K562 (cell line): ENCODE results near the gene ANKRD65. TPM values are rescaled to one million over a fixed set of nuclear protein-coding genes. Genes with fewer than 3 reads are reported as not detected.

ENCODE experiments used
- ATF1 ChIP-seq, 2 experiments: fragments of 450-650 bp in 1 of 2; IDR thresholded peaks; 2 replicates each; pipeline ENCODE4 v1.6.1; 2016; ENCODE audit warnings: missing compliant biosample characterization in 1 of 2, missing genetic modification characterization in 1 of 2
- CCAR2 ChIP-seq: fragments of 200-400 bp; formaldehyde crosslinking; IDR thresholded peaks from 2 replicates; pipeline ENCODE4 v1.6.1; 2017; ENCODE audit warnings: mild to moderate bottlenecking, low read depth, low read length
- CREB5 ChIP-seq: fragments of 250-450 bp; sonication (Bioruptor Pico); IDR thresholded peaks from 2 replicates; pipeline ENCODE4 v1.5.0; 2020; ENCODE audit warnings: mild to moderate bottlenecking
- DIDO1 ChIP-seq: fragments of 450-650 bp; IDR thresholded peaks from 2 replicates; pipeline ENCODE4 v1.6.1; 2016; ENCODE audit warnings: low read depth, missing biosample characterization, missing genetic modification characterization
- E2F3 ChIP-seq: fragments of 250-450 bp; sonication (Bioruptor Pico); IDR thresholded peaks from 2 replicates; pipeline ENCODE4 v1.4.0; 2020; ENCODE audit warnings: mild to moderate bottlenecking
- GTF2E2 ChIP-seq: fragments of 200-800 bp; sonication (Bioruptor generic); IDR thresholded peaks from 2 replicates; pipeline ENCODE4 v1.6.1; 2016; ENCODE audit warnings: missing genetic modification characterization, missing compliant biosample characterization
- KLF1 ChIP-seq: fragments of 450-650 bp; IDR thresholded peaks from 2 replicates; pipeline ENCODE4 v1.6.1; 2016; ENCODE audit warnings: missing genetic modification characterization, missing compliant biosample characterization
- L3MBTL2 ChIP-seq: fragments of 450-650 bp; IDR thresholded peaks from 2 replicates; pipeline ENCODE4 v1.6.1; 2016; ENCODE audit warnings: mild to moderate bottlenecking, moderate library complexity
- MXD1 ChIP-seq: fragments of 250-450 bp; sonication (Bioruptor Pico); IDR thresholded peaks from 2 replicates; pipeline ENCODE4 v1.8.0; 2021; ENCODE audit warnings: borderline replicate concordance, mild to moderate bottlenecking, moderate library complexity; ENCODE audit not compliant: poor library complexity, severe bottlenecking
- PHB ChIP-seq: fragments of 250-450 bp; sonication (Bioruptor Pico); IDR thresholded peaks from 2 replicates; pipeline ENCODE4 v1.5.0; 2021
- TBL1XR1 ChIP-seq, 2 experiments: IDR thresholded peaks; 2 replicates each; pipeline ENCODE4 v1.6.1; 2012; ENCODE audit warnings: improper control_type of control experiment in 2 of 2, low read length in 2 of 2, mild to moderate bottlenecking in 1 of 2
- TEAD1 ChIP-seq, 2 experiments: fragments of 450-650 bp in 1 of 2; sonication (generic) in 1 of 2; formaldehyde crosslinking; IDR thresholded peaks; 2 replicates each; pipeline versions ENCODE4 v1.4.0 to v1.8.0; 2020 to 2022; ENCODE audit warnings: mild to moderate bottlenecking in 2 of 2, missing genetic modification reagents in 1 of 2
- ZBTB1 ChIP-seq: sonication (generic); formaldehyde crosslinking; IDR thresholded peaks from 2 replicates; pipeline ENCODE4 v1.8.1; 2023; ENCODE audit warnings: missing genetic modification reagents, low read depth, mild to moderate bottlenecking, borderline replicate concordance
- ZBTB40 ChIP-seq, 2 experiments: fragments of 450-650 bp in 1 of 2; sonication (generic) in 1 of 2; formaldehyde crosslinking in 1 of 2; IDR thresholded peaks; 2 replicates each; pipeline versions ENCODE4 v1.7.1 to v1.9.0; 2016 to 2022; ENCODE audit warnings: inconsistent platforms in 1 of 2, mild to moderate bottlenecking in 1 of 2, missing genetic modification reagents in 1 of 2
- ZFP36 ChIP-seq: fragments of 150-350 bp; IDR thresholded peaks from 2 replicates; pipeline ENCODE4 v1.6.1; 2018; ENCODE audit warnings: low read length, low read depth; ENCODE audit not compliant: partially characterized antibody
- ZNF699 ChIP-seq: fragments of 250-450 bp; sonication (Bioruptor Pico); IDR thresholded peaks from 2 replicates; pipeline ENCODE4 v1.8.0; 2021; ENCODE audit warnings: mild to moderate bottlenecking, moderate library complexity; ENCODE audit not compliant: insufficient replicate concordance
- polyA plus RNA-seq, 8 experiments: library from polyadenylated mRNA; depleted of rRNA in 4 of 8; stranded (reverse) in 5 of 8; unstranded in 3 of 8; fragments of >200 nt; fragmentation: Nextera tagmentation in 2 of 8; fragmentation: Illumina TruSeq in 1 of 8; extraction: Ambion mirVana in 2 of 8; extraction: Trizol in 1 of 8; gene quantifications; 2 replicates each; pipeline versions ENCODE4 v1.2.1 to v1.2.3, GENCODE V29; 2011 to 2014; ENCODE audit warnings: inconsistent platforms in 1 of 8, missing spikeins in 1 of 8
- total RNA-seq, 7 experiments: library from RNA; depleted of rRNA in 6 of 7; stranded (reverse); fragments of >200 nt in 6 of 7; fragmentation: Illumina TruSeq in 2 of 7; extraction: Trizol in 2 of 7; gene quantifications; 2 replicates each; pipeline versions ENCODE4 v1.2.1 to v1.2.3, GENCODE V29; 2011 to 2021; ENCODE audit warnings: low replicate concordance in 1 of 7

The ANKRD65 gene
- total and polyA plus RNA-seq, 9 of the 15 experiments (the other 6 are each of a cell fraction or from before 2014, with no cell fraction given), result not detected

GRCh38 chr1:1406821-1407635, 14.0 kb downstream of the ANKRD65 start, which contains the start of gene MRPL20 (continued):
- TF ChIP-seq ZBTB40 (IDR thresholded peaks at IDR 0.05) (peak; percentile 100), ZBTB40 (CRISPR knock-in tag; IDR thresholded peaks at IDR 0.05) (0 out of 2 replicates have a peak, but pooled peaks have one; percentile 13), ATF1 (CRISPR knock-in tag; IDR thresholded peaks at IDR 0.05) (0 out of 2 replicates have a peak, but pooled peaks have one; percentile 13), ATF1 (tag; IDR thresholded peaks at IDR 0.05) (peak; percentile 87), PHB (CRISPR knock-in tag) (no peak), ZNF699 (CRISPR knock-in tag) (no peak), TEAD1 (CRISPR knock-in tag; IDR thresholded peaks at IDR 0.05) (peak; percentile 61 to 79; a peak in 1 of 4 replicates), MXD1 (CRISPR knock-in tag) (no peak), L3MBTL2 (peak; percentile 82), E2F3 (peak; percentile 17; the same call in 1 of the 2 replicates), GTF2E2 (tag) (peak; percentile 98), TBL1XR1 (IDR thresholded peaks at IDR 0.05; ENCODE audit: low read length in 2 of 2) (peak; percentile 15 to 98; a peak in 2 of 4 replicates), CCAR2 (no peak), ZBTB1 (CRISPR knock-in tag) (no peak), CREB5 (no peak), ZFP36 (no peak), DIDO1 (tag) (peak; percentile 95), KLF1 (tag) (0 out of 2 replicates have a peak, but pooled peaks have one; percentile 15)
